Ovary (tissue), 3 donors: ENCODE measurements around the gene LARP7.

Experiments
- CTCF ChIP-seq, 3 donors: fragments of 450-650 bp in 2 of 3; fragments of 200-600 bp in 1 of 3; IDR thresholded peaks; one replicate each; pipeline versions ENCODE4 v1.5.1 to v1.8.0; 2016 to 2022; ENCODE audit warnings: antibody characterized with exemption in 3 of 3, mild to moderate bottlenecking in 1 of 3
- POLR2A ChIP-seq: fragments of 450-650 bp; IDR thresholded peaks from one replicate; pipeline ENCODE4 v1.6.1; 2017; ENCODE audit warnings: antibody characterized with exemption, mild to moderate bottlenecking, moderate library complexity
- donor health status: DM: no; HTN: no; CAD: no.

- TF ChIP-seq CTCF (IDR thresholded peaks at IDR 0.05), result no peak
- TF ChIP-seq POLR2A, result no peak
Measured at GRCh38 chr4:112704991-112705845, 68.3 kb downstream of the LARP7 start.
